NB4 (cell line): ENCODE data around the gene CCDC142.

ENCODE experiments used
- CTCF ChIP-seq: IDR thresholded peaks from one replicate; pipeline ENCODE4 v1.5.1; 2012; ENCODE audit warnings: low read depth, low read length
- MYC ChIP-seq: IDR thresholded peaks from 2 replicates; pipeline ENCODE4 v1.6.1; 2011; ENCODE audit warnings: low read depth, low read length
- POLR2A ChIP-seq: IDR thresholded peaks from 2 replicates; pipeline ENCODE4 v1.6.1; 2011; ENCODE audit warnings: mild to moderate bottlenecking; ENCODE audit not compliant: insufficient read length; ENCODE audit errors: extremely low read depth
- TF ChIP-seq, protein P1 (sequence below): IDR thresholded peaks from 2 replicates; pipeline ENCODE4 v1.6.1; 2011; ENCODE audit warnings: low read depth, low read length

- TF ChIP-seq CTCF (no peak), POLR2A (no peak), MYC (no peak)
- TF ChIP-seq, protein P1, sequence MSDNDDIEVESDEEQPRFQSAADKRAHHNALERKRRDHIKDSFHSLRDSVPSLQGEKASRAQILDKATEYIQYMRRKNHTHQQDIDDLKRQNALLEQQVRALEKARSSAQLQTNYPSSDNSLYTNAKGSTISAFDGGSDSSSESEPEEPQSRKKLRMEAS = no peak
Measured at GRCh38 chr2:74438248-74438647, 44.5 kb downstream of the CCDC142 start.
